Prostate gland (tissue), 2 donors: Measurements from ENCODE around the gene JMJD1C.

Experiments
- CTCF ChIP-seq, 4 experiments: fragments of 200-600 bp in 2 of 4; fragments of 450-650 bp in 2 of 4; sonication (generic) in 2 of 4; IDR thresholded peaks; 1 replicate in 3 of 4; 2 replicates in 1 of 4; pipeline ENCODE4 v1.5.1; 2016 to 2019; ENCODE audit warnings: antibody characterized with exemption in 4 of 4, mild to moderate bottlenecking in 2 of 4, moderate library complexity in 2 of 4
- POLR2A ChIP-seq: fragments of 450-650 bp; IDR thresholded peaks from one replicate; pipeline ENCODE4 v1.6.1; 2016; ENCODE audit warnings: antibody characterized with exemption, mild to moderate bottlenecking
- POLR2AphosphoS5 ChIP-seq: sonication (generic); formaldehyde crosslinking; IDR thresholded peaks from one replicate; pipeline ENCODE4 v1.6.1; 2017; ENCODE audit warnings: antibody characterized with exemption

- TF ChIP-seq CTCF (IDR thresholded peaks at IDR 0.05): no peak
- TF ChIP-seq POLR2A: no peak
- TF ChIP-seq POLR2AphosphoS5: no peak
These were observed 3.2 kb upstream of the JMJD1C start for GRCh38 chr10:63468947-63469346.
